H1 (cell line): ENCODE data around the gene LDLRAD1.

Source experiments
- EZH2 ChIP-seq: fragments of 200-600 bp; sonication (generic); IDR thresholded peaks from 2 replicates; pipeline ENCODE4 v1.7.1; 2012; ENCODE audit warnings: low read depth, mild to moderate bottlenecking, moderate library complexity, low read length, inconsistent platforms; ENCODE audit not compliant: severe bottlenecking
- GABPA ChIP-seq: IDR thresholded peaks from 2 replicates; pipeline ENCODE4 v1.6.1; 2011; ENCODE audit warnings: mild to moderate bottlenecking, low read length, moderate library complexity, borderline replicate concordance; ENCODE audit not compliant: insufficient read depth
- GTF2F1 ChIP-seq: IDR thresholded peaks from 2 replicates; pipeline ENCODE4 v1.6.1; 2012; ENCODE audit warnings: low read depth, low read length, improper control_type of control experiment, borderline replicate concordance
- JUN ChIP-seq: IDR thresholded peaks from 2 replicates; pipeline ENCODE4 v1.6.1; 2011; ENCODE audit warnings: low read depth, mild to moderate bottlenecking, improper control_type of control experiment, low read length
- JUND ChIP-seq: IDR thresholded peaks from 2 replicates; pipeline ENCODE4 v1.6.1; 2011; ENCODE audit warnings: mild to moderate bottlenecking, improper control_type of control experiment, low read length
- KDM4A ChIP-seq: IDR thresholded peaks from one replicate; pipeline ENCODE4 v1.7.1; 2012; ENCODE audit warnings: low read depth, mild to moderate bottlenecking, moderate library complexity, low read length, inconsistent platforms; ENCODE audit not compliant: severe bottlenecking
- POLR2A ChIP-seq, 2 experiments: IDR thresholded peaks; 1 replicate in 1 of 2; 2 replicates in 1 of 2; pipeline ENCODE4 v1.6.1; 2011; ENCODE audit warnings: low read depth in 2 of 2, low read length in 2 of 2, mild to moderate bottlenecking in 2 of 2; ENCODE audit errors: control extremely low read depth in 1 of 2
- RAD21 ChIP-seq, 2 experiments: IDR thresholded peaks in 1 of 2; conservative IDR thresholded peaks in 1 of 2; 2 replicates each; pipeline ENCODE4 v1.6.1; 2011; ENCODE audit warnings: low read depth in 2 of 2, low read length in 2 of 2, improper control_type of control experiment in 1 of 2, inconsistent platforms in 1 of 2, mild to moderate bottlenecking in 1 of 2, moderate library complexity in 1 of 2
- SIN3A ChIP-seq, 2 experiments: IDR thresholded peaks in 1 of 2; conservative IDR thresholded peaks in 1 of 2; 2 replicates each; pipeline ENCODE4 v1.6.1; 2011 to 2012; ENCODE audit warnings: low read length in 2 of 2, improper control_type of control experiment in 1 of 2, low read depth in 1 of 2, mild to moderate bottlenecking in 1 of 2
- TF ChIP-seq, protein P1 (sequence below), 3 experiments: IDR thresholded peaks; 1 replicate in 2 of 3; 2 replicates in 1 of 3; pipeline versions ENCODE4 v1.5.1 to v1.6.1; 2011; ENCODE audit warnings: low read length in 3 of 3, mild to moderate bottlenecking in 3 of 3, inconsistent platforms in 2 of 3, low read depth in 1 of 3, moderate library complexity in 1 of 3; ENCODE audit not compliant: insufficient read depth in 1 of 3; ENCODE audit errors: control extremely low read depth in 1 of 3

DNA sequence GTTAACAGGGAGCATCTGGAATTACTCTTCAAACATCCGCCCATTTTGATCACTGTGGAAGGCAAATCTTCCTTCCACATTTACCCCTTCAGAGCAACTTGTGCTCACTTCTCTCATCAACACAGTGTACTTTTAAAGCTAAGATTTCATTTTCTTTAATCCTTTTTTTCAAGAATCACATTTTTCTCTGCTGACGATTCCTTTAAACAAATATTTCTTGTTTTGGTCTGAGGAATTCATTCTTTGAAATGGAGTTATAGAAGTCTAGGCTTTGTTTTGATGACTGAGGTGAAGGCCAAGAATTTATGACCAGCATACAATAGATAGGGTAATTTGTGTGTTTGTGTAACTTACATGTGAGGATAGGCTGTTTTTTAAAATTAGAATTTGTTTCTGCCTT lies 46.3 kb downstream of the LDLRAD1 start:
- TF ChIP-seq EZH2: no peak
- no peak for TF ChIP-seq POLR2A (IDR thresholded peaks at IDR 0.05; ENCODE audit: control extremely low read depth in 1 of 2, low read depth in 2 of 2, low read length in 2 of 2)
- no peak for TF ChIP-seq JUND
- no peak for TF ChIP-seq JUN
- no peak for TF ChIP-seq SIN3A (conservative IDR thresholded peaks at IDR 0.05 in 1 of 2, IDR thresholded peaks at IDR 0.05 in 1 of 2; ENCODE audit: low read depth in 1 of 2, low read length in 2 of 2)
- TF ChIP-seq GABPA: no peak
- TF ChIP-seq, protein P1, sequence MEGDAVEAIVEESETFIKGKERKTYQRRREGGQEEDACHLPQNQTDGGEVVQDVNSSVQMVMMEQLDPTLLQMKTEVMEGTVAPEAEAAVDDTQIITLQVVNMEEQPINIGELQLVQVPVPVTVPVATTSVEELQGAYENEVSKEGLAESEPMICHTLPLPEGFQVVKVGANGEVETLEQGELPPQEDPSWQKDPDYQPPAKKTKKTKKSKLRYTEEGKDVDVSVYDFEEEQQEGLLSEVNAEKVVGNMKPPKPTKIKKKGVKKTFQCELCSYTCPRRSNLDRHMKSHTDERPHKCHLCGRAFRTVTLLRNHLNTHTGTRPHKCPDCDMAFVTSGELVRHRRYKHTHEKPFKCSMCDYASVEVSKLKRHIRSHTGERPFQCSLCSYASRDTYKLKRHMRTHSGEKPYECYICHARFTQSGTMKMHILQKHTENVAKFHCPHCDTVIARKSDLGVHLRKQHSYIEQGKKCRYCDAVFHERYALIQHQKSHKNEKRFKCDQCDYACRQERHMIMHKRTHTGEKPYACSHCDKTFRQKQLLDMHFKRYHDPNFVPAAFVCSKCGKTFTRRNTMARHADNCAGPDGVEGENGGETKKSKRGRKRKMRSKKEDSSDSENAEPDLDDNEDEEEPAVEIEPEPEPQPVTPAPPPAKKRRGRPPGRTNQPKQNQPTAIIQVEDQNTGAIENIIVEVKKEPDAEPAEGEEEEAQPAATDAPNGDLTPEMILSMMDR (IDR thresholded peaks at IDR 0.05; ENCODE audit: control extremely low read depth in 1 of 3, insufficient read depth in 1 of 3, low read depth in 1 of 3, low read length in 3 of 3): no peak
- TF ChIP-seq RAD21 (IDR thresholded peaks at IDR 0.05 in 1 of 2, conservative IDR thresholded peaks at IDR 0.05 in 1 of 2; ENCODE audit: low read depth in 2 of 2, low read length in 2 of 2): no peak
- no peak for TF ChIP-seq GTF2F1
- TF ChIP-seq KDM4A: no peak
